DMS53 (cell line): ENCODE data around the gene CHAF1B.
"Not testable (repeated sequence)": the region's sequence is repeated elsewhere in the genome, so short reads cannot be mapped to it uniquely, and the experiment has no call there.

Experiments
- DNase-seq: peaks from one replicate; lab custom pipeline; 2025; lab: John Stamatoyannopoulos, UW

Gene CHAF1B

DNA sequence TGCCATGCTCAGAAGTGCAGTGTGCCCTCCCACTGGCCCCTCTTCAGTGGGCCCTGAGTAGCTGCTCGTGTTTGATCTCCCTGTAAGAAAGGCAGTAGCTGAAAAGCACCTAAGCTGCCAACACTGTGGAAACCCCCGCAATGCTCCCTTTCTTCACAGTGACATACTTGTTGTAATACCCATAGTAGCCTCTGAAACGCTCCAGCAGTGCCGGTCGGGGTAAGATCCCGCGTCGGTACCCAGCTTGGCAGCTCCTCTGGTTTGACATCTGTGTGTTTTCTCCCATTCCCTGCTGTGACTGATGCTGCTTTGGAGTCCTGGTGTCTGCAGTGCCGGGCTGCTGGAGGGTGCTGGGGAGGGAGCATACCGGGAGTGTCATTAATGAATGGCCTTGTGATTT, 3.6 kb downstream of the CHAF1B start:
- no peak for DNase-seq

DNA sequence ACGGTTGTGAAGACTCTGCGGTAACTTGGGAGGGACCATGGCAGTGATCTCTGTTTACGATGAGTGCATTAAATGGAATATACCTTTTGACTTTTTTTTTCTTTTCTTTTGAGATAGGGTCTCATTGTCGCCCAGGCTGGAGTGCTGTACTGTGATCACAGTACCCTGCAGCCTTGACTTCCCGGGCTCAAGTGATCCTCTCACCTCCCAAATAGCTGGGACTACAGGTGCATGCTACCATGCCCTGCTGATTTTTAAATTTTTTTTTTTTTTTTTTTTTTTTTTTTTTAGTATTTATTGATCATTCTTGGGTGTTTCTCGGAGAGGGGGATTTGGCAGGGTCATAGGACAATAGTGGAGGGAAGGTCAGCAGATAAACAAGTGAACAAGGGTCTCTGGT, 6.5 kb downstream of the CHAF1B start:
- not testable (repeated sequence) for DNase-seq

- DNase-seq: no peak
These were observed 10.3 kb downstream of the CHAF1B start for GRCh38 chr21:36395353-36396111.

DNA sequence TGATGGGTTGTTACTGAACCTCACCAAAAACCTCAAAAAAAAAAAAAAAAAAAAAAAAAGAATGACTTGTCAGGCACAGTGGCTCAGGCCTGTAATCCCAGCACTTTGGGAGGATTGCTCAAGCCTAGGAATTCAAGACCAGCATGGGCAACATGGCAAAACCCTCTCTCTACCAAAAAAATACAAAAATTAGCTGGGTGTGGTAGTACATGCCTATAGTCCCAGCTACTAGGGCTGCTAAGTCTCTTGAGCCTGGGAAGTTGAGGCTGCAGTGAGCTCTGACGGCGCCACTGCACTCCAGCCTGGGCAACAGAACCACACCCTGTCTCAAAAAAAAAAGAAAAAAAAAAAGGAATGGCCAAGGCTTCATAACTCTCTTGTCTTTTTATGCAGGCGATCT, 11.1 kb downstream of the CHAF1B start:
- no peak for DNase-seq

DNA sequence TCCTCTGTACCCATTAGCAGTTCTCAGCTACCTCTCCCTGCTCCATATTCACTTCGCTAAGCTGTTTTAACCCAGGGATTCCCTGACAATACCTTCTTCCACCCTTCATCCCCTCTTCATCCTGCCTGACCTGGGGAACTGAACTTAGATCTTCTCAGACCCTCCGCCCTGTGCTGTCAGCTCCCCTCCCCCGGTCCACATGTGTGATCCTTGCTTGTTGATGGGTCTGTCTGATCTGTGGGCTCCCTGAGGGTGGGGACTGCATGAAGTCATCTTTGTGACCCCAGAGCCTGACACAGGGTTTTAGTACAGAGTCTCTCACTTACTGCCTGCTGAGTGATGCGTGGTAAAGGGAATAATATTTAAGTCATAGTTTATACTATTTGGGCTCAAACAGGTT, 11.8 kb downstream of the CHAF1B start:
- DNase-seq: no peak

GRCh38 chr21:36397606-36398005, 12.4 kb downstream of the CHAF1B start:
- no peak for DNase-seq

DNA sequence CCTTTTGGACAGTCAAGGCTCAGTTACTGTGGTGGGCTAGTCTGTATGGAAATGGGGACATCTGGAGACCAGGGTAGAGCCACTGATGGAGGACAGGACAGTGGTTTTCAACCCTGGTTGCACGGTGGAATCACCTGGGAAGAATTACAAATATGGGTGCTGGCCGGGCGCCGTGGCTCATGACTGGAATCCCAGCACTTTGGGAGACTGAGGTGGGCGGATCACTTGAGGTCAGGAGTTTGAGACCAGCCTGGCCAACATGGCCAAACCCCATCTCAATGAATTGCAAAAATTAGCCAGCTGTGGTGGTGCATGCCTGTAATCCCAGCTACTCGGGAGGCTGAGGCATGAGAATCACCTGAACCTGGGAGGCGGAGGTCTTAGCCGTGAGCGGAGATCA, 14.5 kb downstream of the CHAF1B start:
- DNase-seq: not testable (repeated sequence)

DNA sequence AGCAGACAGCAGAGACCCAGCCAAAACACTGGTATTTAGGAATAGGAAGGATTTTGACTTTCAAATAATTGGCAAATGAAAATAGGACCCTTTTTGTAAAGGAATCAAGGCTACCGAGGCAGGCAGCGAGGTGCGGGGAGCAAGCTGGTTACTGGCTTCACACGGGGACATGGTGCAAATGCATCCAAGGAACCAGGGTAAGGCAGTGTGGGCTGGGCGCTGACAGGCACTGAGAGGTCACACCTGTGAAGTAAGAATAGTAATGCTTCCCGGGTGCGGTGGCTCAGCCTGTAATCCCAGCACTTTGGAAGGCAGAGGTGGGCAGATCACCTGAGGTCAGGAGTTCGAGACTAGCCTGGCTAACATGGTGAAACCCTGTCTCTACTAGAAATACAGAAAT, 15.5 kb downstream of the CHAF1B start:
- DNase-seq: no peak

DNA sequence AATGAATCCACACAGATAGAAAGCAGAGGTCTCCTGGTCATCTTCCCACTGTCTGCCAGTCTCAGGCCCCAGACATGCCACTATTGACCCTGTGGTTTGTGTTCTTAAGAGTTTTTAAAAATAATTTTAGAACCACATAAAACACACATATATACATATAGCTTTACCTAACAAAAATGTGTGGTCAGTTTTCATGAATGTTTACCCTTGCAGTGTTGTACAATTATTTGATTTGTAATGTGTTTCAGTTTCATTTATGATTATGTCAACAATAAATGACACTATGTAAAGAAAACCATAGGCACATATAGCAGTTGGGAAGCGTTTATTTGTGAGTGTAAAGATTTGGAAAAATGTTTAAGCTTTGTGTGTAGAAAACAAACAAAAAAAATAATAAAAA, 17.1 kb downstream of the CHAF1B start:
- peak; percentile 46 for DNase-seq

DNA sequence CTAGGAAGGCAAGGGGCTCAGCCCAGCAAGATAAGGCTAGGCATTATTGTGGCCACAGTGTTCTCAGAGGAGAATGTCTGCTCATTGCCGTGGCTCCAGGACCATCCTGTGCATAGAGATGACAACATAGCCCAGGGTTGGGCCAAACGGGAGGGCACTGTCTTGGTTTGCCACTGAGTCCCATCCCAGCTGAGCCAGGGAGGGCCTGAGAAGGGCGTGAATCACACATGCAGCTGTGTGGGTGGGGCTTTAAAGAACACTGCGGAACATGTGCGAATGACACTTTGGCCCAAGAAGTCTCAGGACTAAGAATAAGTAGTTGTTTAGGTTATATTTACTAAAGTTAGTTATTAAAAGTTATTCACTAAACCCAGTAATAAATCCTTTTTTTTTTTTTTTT, 18.5 kb downstream of the CHAF1B start:
- DNase-seq: no peak

DNA sequence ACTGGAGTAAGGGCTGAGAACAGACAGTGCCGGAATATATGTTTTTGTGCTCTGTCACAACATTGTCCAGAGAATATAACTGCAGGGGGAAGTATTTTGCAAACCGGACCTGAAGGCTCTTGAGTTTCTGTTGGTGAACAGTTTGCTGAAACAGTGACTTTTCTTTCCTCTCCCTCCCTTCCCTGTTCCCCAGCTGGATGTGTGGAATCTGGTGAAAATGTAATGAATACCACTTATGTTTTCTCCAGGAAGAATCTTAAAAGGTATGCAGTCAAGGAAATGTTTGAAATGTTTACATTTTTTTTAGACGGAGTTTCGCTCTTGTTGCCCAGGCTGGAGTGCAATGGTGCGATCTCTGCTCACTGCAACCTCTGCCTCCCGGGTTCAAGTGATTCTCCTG, 23.4 kb downstream of the CHAF1B start:
- DNase-seq: no peak

- DNase-seq: no peak
These were observed 26.1 kb downstream of the CHAF1B start for GRCh38 chr21:36411301-36411700.

GRCh38 chr21:36412916-36413315, 27.7 kb downstream of the CHAF1B start:
- no peak for DNase-seq

GRCh38 chr21:36415375-36415774, 30.2 kb downstream of the CHAF1B start:
- DNase-seq: no peak

DNA sequence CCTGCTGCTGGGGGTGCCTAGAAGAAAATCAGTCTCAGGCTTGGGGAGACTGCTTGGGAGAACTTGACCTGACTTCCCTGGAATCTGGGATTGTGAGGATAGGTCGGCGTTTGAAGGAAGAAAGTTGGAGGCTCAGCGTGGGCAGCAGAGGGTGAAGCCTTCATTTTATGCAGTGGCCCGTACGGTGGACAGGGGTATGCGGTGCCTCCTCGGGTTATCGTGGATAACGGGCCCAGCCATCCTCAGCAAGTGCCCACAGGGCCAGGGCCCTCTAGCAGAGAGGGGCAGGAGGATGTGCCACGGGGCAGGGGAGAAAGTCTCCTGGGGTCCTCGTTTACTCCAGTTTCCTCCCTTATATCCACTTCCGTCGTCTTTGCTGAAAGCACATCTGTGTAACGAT, 34.0 kb downstream of the CHAF1B start:
- DNase-seq: no peak

- DNase-seq: peak; percentile 88
These were observed 34.8 kb downstream of the CHAF1B start for GRCh38 chr21:36419996-36420395.

- no peak for DNase-seq
These were observed 35.6 kb downstream of the CHAF1B start for GRCh38 chr21:36420571-36421339.

- DNase-seq: peak; percentile 67
These were observed 37.3 kb downstream of the CHAF1B start for GRCh38 chr21:36422279-36423098.

DNA sequence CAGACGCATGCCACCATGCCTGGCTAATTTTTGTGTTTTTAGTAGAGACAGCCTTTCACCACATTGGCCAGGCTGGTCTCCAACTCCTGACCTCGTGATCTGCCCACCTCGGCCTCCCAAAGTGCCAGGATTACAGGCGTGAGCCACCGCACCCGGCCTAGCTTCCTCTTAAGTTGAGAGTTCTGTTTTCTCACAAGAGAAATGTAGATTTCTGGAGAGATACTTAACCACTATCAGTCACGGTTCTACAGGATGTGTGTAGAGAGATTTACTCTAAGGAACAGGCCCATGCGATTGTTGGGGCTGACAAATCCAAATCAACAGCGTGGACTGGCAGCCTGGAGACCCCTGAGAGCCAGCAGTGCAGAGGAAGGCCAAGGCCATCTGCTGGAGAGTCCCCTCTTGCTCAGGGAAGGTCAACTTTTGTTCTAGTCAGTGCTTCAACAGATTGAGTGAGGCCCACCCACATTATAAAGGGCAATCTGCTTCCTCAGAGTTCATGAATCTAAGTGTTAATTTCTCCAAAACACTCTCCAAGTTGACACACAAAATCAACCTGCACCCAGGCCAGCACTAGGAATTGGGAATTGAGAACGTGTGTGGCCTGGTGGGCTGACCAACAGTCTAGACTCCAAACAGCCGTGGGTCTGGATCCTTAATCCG, 38.7 kb downstream of the CHAF1B start:
- no peak for DNase-seq

DNA sequence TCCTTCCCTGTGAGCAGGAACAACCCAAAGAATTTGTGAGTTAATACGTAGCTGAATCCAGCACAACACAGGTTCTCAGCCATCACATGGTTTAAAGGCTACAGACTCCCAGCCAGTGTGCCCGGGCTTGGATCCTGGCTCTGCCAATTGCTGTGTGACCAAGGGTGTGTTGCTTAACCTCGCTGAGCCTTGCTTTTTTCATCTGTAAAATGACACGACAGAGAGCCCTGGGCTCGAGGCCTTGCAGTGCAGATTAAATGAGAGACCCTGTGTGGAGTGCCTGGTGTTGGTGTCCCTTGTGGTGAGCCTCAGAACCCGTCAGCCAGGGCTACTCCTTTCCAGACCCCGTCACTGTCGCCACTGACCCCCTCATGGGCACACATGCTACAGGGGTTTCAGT, 39.4 kb downstream of the CHAF1B start:
- DNase-seq: no peak

GRCh38 chr21:36425286-36425685, 40.1 kb downstream of the CHAF1B start:
- DNase-seq: no peak

GRCh38 chr21:36427502-36427901, 42.3 kb downstream of the CHAF1B start:
- no peak for DNase-seq
